ENCODE results near the gene PEX14. TPM values are rescaled to one million over a fixed set of nuclear protein-coding genes. Genes with fewer than 3 reads are reported as not detected.
"Not testable (repeated sequence)": the region's sequence is repeated elsewhere in the genome, so short reads cannot be mapped to it uniquely, and the experiment has no call there.

Gene PEX14
- polyA plus RNA-seq, 12 donors = 9.3 to 22.8 (median 13.2) TPM; not detected in 1

DNA sequence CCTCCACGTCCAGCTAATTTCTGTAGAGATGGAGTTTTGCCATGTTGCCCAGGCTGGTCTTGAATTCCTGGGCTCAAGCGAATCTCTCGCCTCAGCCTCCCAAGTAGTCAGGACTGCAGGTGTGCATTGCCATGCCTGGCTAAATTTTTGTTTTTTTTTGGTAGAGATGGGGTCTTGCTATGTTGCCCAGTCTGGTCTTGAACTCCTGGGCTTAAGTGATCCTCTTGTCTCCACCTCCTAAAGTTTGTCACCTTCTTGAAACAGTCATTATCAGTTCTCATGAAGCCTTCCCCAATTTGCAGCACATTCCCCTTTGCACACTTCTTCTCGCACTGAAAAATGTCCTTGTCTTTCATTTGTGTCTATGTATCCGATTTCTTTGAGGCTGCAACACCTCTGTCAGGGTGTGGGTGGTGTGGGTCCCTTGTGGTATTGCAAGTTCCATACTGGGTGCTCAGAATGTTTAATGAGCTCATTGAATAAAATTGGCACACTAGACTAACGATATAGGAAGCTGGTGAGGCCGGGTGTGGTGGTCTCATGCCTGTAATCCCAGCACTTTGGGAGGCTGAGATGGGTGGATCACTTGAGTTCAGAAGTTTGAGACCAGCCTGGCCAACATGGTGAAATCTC lies 27.8 kb upstream of the PEX14 start:
- no peak for DNase-seq

DNA sequence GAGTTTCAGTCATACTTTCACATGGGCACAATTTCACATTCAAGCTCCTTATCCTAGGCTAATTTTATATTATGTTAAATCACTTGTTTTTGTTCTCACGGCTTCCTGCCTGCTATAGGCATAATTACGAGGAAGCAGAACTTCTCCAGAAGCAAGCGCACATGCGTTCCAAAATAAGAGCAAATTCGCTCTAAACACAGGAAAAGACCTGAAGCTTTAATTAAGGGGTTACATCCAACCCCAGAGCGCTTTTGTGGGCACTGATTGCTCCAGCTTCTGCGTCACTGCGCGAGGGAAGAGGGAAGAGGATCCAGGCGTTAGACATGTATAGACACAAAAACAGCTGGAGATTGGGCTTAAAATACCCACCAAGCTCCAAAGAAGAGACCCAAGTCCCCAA lies 25.0 kb upstream of the PEX14 start, which contains the start of gene CORT:
CORT (plus strand) TSS at position 281 of the 400 bp plus-strand sequence. CDS start 193 bp downstream, outside the sequence.
- DNase-seq = no peak

DNA sequence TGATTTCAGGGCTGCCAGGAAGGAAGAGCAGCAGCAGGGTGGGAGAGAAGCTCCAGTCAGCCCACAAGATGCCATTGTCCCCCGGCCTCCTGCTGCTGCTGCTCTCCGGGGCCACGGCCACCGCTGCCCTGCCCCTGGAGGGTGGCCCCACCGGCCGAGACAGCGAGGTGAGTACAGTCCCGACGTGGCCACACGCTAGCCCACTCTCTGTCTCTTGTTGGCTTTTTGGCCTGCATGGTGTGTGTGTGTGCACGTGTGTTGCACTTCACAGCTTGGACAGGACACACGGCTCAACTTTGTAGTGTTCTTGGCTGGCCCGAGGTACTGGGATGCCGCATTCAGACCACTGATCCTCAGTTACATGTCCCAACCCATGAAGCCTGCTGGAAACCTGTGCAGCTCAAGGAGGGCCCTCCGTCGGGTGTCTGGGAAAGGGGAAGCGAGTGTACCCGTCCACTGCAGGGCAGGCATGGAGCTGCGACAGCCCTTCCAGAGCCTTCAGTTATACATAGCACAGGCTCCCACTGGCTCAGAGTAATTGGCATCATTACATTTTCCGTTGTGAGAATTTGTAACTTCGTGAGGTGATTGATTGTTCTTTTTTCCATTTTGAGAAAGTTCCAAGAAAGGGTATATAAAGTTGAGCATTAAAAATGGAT lies 24.5 kb upstream of the PEX14 start:
- DNase-seq = peak; percentile 36

DNA sequence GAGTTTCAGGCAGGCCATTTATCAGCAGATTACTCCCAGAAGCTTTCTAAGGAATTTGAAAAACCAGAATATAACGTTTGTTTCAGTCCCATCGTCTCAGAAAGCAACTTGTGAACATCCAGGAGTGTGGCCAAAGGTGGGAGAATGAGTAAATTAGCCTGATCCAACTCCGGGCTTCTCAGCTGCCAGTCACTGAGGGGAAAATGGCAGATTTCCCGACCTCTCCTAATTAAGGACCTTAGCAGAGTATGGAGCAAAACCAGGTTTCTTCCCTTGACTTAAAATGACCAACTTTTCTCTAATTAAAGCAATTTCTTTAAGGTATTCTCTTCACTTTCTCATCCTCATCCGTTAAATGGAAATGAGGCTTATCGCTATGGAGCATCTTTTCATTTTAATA lies 23.9 kb upstream of the PEX14 start:
- no peak for DNase-seq

DNA sequence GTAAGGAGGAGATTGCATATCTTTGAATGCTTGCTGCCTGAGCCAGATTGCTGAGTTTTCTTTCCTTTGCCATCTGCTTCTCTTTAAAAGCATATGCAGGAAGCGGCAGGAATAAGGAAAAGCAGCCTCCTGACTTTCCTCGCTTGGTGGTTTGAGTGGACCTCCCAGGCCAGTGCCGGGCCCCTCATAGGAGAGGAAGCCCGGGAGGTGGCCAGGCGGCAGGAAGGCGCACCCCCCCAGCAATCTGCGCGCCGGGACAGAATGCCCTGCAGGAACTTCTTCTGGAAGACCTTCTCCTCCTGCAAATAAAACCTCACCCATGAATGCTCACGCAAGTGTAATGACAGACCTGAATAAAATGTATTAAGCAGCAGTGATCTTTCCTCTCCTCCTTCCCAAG lies 23.5 kb upstream of the PEX14 start:
- peak; percentile 25 for DNase-seq

DNA sequence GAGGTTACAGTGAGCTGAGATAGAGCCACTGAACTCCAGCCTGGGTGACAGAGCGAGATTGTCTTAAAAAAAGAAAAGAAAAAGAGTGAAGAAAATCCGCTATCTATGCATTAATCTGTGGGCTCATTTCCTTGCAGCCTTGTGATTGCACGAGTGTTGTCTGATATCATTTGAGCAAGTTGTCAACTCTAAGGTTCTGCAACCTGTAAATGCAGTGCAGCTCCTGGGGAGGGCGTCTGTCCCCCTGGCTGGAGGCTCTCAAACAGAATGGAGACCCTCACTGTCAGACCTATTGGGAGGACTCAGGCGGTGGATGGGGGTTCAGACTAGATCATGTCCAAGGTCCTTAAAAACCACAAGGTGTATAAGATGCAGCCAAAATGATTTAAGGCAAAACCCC lies 18.7 kb upstream of the PEX14 start:
- no peak for DNase-seq

DNA sequence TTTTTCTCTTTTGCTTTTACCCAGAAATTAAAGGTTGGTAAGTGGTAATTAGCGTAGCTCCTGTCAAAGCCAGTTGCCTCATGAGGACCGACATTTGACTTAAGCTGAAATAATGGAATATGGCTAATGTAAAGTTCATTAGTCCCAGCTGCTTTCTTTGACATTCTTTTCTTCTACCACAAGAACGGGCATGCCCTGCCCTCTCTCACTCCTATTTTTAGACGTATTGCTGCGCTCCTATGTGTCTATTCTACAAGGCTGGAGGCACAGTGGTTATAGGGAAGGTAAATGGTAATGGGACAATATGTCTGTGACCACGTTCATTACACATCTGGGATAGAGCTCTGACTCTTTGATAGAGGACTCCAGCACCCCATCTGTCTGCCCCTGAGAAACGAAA lies 18.1 kb upstream of the PEX14 start:
- no peak for DNase-seq

DNA sequence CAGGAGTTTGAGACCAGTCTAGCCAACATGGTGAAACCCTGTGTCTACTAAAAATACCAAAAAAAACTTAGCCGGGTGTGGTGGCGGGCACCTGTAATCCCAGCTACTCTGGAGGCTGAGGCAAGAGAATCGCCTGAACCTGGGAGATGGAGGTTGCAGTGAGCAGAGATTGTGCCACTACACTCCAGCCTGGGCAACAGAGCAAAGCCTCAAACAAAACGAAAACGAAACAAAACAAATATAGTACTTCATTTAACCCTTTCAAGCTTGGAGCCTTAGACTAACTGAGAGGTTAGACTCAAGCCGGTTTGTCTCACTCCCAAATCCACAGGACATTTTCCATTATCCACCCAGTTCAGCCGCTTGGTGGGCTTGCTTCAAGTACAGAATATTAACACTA lies 17.3 kb upstream of the PEX14 start:
- DNase-seq = not testable (repeated sequence)

DNA sequence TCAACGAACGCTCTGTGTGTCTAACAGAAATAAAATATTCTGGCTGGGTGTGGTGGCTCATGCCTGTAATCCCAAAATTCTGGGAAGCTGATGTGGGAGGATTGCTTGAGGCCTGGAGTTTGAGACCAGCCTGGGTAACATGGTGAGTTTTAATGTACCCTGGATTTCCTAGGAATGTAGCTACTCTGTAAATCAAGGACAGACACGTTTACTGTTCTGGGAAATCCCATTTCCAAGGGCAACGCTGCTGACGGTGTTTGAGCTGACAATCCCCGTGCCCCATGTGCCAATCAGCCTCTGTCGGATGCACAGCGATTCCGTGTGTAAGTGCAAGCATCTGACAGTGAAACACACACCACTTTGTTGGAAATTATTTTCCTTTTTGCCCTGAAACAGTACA lies 16.9 kb upstream of the PEX14 start:
- DNase-seq = no peak

DNA sequence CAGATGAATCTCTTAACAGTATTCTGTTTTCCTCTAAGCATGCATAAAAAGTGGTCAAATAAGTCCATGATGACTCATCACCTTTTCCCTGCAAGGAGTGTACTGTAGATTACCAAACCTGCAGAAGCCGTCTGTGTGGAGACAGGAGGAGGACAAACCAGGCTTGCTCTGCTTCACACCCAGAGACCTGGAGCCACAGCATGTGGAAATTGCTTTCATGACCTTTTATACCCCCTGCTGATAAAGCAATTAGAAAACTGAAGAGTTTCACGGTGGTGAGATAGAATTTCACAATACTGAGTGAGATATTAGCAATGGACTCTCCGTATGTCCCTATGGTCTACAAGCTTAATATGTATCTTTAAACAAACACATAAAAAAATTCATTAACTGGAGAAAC lies 15.6 kb upstream of the PEX14 start:
- no peak for DNase-seq

DNA sequence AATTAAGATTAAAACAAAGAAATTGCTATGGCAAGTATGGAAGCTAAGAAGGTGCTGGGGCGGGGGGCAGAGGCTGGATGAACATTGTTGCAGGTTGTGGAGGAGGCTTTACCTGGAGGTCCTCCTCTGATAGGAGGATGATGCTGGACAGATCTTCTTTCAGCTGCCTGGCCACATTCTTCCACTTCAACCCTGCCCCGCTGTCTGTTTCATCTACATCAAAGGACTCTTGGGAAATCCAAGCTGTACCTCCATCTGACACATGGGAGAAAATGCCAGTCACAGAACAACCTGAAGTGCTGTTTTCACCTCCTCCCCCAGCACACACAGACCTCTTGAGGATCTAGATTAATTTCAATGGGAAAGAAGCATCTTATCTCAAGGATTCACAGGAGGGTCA lies 7.7 kb upstream of the PEX14 start:
- no peak for DNase-seq

DNA sequence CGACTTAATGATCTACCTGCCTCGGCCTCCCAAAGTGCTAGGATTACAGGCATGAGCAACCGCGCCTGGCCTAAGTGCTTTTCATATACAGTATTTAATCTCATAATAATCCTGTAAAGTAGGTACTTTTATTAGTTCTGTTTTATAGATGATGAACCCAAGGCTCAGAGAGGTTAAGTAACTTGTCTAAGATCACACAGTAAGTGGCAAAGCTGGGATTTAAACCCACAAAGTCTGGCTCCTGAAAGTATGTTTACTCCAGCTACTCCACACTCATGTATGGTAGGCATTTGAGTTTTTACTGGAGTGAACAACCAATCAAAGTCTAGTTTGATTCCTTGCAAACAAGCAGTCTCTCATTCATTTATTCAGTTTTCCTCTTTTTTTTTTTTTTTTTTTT lies 4.7 kb upstream of the PEX14 start:
- DNase-seq = no peak

DNA sequence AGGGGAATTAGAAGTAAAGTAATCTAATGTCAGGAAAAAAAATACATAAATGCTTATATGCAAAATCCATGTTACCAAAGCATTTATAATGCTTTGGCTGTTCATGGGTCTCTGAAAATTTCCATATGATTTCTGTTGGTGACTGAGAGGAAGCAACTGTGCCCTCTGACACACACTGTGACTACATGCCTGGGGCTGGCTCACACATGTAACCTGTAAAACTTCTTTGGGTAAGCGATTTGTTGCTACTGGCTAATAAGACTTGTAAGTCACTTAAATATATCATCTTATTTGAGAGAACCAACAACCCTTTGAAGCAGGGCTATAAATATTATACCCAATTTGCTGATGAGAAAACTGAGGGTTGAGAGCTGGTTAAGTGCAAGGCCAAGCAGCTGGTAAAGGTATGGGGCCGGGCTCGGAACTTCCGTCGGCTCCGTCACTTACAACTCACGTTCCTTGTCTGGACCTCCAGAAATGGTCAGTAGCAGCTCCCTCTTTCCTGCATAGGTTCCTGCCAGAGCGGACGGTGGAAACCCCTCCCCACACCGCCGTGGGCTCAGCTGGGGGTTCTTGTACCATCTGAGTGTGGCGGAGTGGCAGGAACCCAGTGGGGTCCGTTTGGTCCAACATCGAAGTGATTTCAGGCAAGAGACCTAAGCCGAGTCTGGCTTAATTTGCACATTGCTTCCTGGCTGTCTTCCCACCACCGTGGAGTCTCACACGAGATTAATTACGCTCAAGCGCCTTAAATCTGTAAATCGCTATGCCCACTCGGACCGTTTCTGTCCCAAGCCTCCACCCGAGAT lies 3.1 kb upstream of the PEX14 start:
- no peak for DNase-seq

DNA sequence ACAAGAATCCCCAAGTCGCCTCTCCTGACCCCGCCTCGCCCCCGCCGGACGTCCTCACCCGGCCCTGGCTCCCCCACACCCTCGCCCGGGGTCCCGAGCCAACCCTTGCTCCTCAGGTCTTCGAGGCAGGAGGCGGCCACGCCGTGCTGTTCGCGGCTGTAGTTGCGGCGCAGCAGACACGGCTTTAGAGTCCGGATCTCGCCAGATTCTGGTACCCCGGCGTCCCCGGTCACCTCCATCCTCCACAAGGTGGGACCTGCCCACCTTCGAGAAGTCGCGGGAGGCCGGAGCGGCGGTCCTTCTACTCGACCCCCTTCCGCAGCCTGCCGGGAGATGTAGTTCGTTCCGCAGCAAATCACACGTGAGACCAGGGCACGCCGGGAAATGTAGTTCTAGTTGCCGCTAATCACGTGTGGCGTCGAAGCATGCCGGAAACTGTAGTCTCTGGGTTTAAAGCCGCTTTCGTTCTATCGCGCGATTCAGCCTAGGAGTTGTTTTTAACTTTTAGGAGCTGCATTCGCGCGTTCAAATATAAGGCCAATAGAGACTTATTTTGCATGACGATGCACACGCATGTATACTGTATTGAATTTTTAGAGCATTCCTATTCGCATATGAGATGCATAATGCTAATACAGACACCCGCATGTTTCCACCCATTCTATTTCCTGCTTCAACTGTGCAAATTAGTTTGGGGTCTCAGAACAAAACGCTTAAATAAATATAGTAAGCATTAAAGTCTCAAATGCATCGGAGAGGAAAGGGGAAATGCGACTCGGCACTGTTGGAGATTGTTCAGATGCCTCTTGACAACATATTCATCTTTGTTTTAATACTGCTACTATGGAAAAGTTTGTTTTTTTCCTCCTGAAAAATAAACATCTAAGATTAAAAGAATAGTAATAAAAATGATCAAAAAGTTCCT lies 2.3 kb upstream of the PEX14 start, which contains the start of gene DFFA:
DFFA (minus strand) TSS at position 310 of the 925 bp plus-strand sequence; CDS start at position 239, 71 bp downstream.
- peak; percentile 97 for DNase-seq

DNA sequence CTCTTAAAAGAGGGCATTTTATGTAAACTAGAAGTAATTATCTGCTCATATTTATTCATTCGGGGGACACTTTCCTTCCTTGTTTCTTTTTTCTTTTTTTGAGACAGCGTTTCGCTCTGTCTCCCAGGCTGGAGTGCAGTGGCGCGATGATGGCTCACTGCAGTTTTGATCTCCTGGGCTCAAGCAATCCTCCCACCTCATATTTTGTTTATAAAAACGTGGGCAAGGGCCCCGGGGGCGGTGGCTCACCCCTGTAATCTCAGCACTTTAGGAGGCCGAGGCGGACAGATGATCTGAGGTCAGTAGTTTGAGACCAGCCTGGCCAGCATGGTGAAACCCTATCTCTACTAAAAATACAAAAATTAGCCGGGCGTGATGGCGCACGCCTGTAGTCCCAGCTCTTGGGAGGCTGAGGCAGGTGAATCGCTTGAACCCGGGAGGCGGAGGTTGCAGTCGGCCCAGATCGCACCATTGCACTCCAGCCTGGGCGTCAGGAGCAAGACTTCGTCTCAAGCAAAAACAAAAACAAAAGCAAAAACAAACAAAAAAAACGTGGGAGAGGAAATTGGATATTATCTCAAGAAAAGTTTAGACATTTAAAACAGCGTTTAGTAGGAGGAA lies 1.5 kb upstream of the PEX14 start:
- no peak for DNase-seq

DNA sequence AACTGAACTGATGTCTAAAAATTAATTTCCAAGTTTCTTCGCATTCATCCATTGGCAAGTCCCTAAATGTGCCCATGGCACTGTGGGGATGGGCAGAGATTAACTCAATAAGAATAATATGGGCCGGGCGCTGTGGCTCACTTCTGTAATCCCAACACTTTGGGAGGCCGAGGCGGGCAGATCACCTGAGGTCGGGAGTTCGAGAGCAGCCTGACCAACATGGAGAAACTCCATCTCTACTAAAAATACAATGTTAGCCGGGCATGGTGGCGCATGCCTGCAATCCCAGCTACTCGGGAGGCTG lies 489 bp upstream of the PEX14 start:
- not testable (repeated sequence) for DNase-seq

DNA sequence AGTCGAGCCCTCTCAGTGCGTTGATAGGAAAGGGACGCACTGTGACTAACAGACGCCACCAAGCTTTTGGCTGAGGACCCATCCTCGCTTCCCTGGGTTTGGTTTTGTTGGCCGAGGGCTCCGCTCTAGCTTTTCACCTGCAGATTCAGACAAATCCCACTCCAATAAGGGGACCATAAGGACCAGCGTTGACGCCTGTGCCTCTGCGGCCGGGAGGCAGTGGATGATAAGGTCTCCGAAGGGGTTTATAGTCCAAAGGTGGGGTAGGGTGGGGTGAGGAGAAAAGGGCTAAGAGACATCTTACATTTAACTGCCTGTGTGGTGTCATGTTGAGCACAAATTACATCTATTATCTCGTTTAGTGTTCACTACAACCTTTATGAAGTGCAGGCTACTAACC lies 760 bp downstream of the PEX14 start:
- DNase-seq = no peak

DNA sequence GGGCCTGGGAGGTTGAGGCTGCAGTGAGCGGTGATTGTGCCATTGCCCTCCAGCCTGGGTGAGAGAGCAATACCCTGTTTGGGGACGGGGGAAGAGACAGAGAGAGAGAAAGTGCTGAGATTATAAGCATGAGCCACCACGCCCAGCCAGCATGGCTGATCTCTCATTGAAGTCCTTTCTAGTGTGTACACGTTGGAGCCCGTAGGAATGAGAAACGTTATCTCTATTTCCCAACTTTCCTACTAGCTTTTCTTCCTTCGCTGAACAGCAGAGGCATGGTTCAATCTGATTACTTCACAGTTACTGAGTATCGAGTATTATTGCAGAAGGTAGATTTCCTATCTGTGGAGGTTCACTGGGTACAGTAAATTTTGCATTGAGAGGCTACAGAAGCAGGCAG lies 4.5 kb downstream of the PEX14 start:
- no peak for DNase-seq

DNA sequence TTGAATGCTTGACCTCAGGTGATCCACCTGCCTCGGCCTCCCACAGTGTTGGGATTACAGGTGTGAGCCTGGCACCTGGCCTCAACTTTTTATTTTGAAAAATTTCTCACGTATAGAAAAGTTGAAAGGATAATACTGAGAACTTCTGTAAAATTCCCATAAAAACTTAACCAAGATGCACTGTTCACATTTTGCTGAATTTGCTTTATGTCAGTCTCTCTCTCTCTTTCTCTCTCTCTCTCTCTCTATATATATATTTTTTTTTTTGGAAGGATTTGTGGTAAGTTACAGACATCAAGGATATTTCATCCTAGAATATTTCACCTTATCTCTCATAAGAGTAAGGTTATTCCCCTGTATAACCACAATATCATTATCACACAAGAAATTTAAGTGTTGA lies 5.9 kb downstream of the PEX14 start:
- no peak for DNase-seq

DNA sequence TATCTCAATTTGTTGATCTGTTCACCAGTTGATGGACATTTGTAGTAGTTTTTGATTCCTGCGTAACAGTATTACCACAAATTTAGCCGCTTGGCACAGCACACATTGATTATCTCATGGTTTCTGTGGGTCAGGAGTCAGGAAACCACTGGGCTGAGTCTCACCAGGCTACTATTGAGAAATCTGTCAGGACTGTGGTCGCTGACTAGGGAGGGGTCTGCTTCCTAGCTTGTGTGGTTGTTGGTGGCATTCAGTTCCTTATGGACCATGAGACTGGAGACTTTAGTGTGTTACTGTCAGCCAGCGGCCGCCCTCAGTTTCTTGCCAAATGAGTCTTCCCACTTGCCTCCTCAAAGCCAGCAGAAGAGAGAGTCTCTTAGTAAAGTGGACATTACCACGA lies 9.8 kb downstream of the PEX14 start:
- no peak for DNase-seq

DNA sequence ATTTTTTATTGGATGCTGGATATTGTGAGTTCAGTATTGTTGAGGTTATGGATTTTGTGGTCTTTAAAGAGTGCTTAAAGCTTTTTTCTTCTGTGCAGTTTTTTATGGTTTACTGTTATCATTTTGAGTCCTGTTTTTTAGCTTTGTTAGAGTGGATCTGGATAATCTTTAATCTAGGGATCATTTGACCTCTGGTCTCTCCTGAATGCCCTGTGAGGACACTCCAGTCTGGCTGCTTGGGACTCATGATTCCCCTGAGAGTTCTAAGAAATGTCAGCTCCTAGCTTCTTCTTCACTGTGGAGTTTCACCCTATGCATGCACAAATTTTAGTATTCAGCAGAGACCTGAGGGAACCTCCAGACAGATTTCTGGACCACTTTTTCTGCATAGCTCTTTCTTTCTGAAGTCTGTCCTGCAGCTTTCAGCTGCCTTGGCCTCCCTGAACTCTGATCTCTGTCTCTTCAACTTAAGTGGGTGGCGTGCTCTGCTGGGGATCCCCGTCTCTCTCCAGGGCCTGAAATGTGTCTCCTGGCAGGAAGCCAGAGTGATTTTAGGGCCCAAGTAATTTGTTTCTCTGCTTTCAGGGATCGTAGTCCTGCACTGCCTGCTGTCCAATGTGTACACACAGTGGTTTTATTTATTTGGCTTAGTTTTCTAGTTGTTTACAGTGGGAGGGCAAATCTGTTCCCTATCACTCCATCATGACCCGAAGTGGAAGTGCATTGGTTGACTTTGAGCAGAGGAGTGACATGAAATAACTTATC lies 14.7 kb downstream of the PEX14 start:
- DNase-seq = no peak

All from muscle of arm (tissue), 12 donors.